ENCODE measurements around the gene HCRT.
"Not testable (repeated sequence)": the region's sequence is repeated elsewhere in the genome, so short reads cannot be mapped to it uniquely, and the experiment has no call there.

Gene HCRT

GRCh38 chr17:42184713-42185620 is at the start of gene HCRT:
HCRT (minus strand) TSS chr17:42185452; CDS start chr17:42185365, 87 bp downstream.
- DNase-seq = no peak

- DNase-seq = no peak
Measured at GRCh38 chr17:42233994-42234393, 48.7 kb upstream of the HCRT start.

GRCh38 chr17:42233156-42233555 is 47.9 kb upstream of the HCRT start:
- no peak for DNase-seq

- no peak for DNase-seq
Measured at GRCh38 chr17:42230225-42230624, 45.0 kb upstream of the HCRT start.

GRCh38 chr17:42227849-42228700 is 42.8 kb upstream of the HCRT start:
- DNase-seq = no peak

DNA sequence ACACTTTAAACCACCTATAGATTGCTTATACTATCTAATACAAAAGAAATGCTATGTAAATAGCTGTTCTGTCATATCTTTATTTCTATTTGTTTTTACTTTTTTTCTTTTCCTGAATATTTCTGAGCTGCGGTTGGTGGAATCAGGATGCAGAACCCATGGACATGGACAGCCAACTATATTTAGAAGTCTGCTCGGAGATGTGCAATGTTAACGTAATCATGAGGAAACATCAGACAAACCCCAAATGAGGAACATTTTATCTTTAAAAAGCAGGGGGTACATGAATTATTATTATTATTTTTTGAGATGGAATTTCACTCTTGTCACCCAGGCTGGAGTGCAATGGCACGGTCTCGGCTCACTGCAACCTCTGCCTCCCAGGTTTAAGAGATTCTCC is 40.4 kb upstream of the HCRT start:
- no peak for DNase-seq

DNA sequence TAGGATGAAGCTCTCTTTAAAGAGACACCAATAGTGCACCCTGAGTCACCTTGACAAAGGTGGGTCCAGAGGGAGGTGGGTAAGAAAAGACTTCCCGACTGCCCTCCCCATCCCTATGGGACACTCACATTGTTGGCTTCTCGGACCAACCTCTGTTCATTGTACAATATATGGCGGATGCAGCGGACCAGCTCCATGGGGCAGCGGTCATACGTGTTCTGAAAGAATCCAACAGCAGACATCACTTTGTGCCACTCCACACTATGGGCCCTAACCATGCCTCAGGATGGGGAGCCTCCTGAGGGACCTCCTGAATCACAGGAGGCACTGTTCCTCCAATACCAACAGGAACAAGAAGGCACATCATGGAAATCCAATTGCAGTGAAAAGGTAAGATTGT is 39.4 kb upstream of the HCRT start:
- no peak for DNase-seq

- DNase-seq = peak; percentile 26
Measured at GRCh38 chr17:42221886-42222745, 36.9 kb upstream of the HCRT start.

GRCh38 chr17:42219280-42219679 is 34.0 kb upstream of the HCRT start:
- not testable (repeated sequence) for DNase-seq

GRCh38 chr17:42214156-42214555 is 28.9 kb upstream of the HCRT start:
- DNase-seq = no peak

GRCh38 chr17:42212382-42212781 is 27.1 kb upstream of the HCRT start:
- DNase-seq = no peak

DNA sequence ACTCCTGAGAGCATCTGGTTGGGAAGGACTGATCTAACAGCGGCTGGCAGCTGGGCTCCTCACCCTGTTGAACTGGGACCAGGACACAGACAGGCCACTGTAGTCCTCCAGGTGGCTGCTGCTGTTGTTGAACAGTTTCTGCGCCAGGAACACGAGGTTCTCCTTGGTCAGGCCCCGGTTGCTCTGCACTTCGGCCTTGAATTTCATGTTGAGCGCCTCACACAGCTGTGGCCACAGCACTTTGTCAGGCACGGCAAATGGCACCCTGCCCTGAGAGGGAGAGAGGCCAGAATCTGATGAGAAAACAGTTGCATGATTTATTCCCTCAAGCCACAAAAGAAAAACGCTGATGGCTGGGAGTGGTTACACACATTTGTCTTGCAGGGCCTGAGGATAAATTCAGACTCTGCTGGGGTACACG is 26.7 kb upstream of the HCRT start:
- DNase-seq = not testable (repeated sequence)

DNA sequence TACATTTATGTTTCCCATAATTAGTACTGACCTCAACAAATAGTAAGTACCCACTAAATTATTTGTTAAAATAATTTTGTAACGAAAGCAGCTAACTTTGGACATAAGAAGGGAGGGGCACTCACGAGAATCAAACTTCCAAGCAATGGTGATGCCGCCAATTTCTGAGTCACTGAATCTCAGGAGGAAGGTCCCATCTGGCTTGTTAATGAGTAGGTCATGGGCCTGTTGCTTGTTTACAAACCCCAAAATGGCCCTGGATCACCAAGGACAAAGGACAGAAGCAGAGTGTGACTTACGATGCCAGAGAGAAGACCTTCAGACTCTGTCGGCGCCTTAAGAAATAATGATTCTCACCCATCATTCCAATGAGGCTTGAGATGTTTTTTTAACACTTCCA is 24.8 kb upstream of the HCRT start:
- DNase-seq = no peak

GRCh38 chr17:42206153-42206612 is 20.9 kb upstream of the HCRT start:
- not testable (repeated sequence) for DNase-seq

DNA sequence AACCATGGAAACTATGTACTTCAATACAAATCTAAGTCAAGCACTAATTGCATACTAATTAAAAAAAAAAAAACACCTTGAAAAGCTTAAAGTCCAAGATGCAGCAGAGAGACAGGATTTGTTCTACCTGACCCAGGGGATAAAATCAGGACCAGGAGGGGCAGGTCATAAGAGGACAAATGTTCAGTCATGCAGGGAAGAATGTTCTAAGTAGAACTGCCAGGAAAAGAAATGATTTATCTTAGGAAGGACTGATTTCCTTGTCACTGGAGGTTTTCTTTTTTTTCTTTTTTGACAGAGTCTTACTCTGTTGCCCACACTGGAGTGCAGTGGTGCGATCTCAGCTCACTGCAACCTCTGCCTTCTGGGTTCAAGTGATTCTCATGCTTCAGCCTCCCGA is 18.1 kb upstream of the HCRT start:
- no peak for DNase-seq

DNA sequence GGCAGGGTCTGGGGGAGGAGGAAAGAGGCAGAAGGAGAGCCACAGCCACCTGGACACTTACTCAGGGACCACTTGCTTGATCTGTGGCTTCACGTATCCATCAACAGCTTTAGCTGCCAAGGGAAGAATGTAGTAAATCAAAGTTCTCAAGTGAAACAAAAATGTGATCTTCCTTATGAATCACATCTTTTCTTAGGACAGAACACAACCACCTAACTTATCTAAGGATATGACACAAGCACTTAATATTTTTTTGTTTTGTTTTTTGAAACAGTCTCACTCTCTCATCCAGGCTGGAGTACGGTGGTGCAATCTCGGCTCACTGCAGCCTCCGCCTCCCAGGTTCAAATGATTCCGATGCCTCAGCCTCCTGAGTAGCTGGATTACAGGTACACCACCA is 17.4 kb upstream of the HCRT start:
- DNase-seq = no peak

DNA sequence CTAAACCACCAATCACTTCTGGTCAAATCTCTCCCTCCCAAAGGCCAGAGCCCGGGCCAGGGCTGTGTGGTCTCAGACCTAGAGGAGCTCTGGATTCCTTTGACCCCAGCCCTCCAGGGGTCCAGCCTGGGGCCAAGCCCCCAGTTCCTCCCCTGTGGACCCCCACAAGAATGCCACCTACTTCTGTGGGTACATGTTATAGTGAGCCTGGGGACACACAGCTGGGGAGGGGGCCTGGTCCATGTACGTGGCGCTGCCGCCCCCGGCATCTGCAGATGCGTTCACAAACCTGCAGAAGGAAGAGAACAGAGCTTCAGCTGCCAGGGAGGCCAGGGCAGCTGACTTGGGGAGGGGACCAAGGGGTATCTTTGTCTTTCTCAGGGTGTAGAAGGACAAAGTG is 16.9 kb upstream of the HCRT start:
- DNase-seq = no peak

DNA sequence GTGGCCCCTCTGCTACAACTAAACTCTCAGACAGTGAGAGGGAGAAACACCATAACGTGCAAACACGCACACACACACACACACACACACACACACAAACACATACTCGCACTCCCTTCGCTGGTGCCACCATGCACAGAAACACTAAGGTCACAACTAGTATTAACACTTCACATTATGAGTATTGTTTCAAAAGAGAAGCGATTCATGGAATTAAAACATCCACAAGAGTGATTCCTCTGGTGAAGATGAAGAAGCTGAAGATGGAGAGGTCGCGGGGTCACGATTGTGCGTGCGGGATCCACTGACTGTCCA is 16.2 kb upstream of the HCRT start:
- DNase-seq = no peak

- DNase-seq = no peak
Measured at GRCh38 chr17:42200706-42201457, 15.6 kb upstream of the HCRT start.

- no peak for DNase-seq
Measured at GRCh38 chr17:42199416-42200011, 14.3 kb upstream of the HCRT start.

GRCh38 chr17:42198897-42199296 is 13.6 kb upstream of the HCRT start:
- DNase-seq = no peak

Data from 8988T (cell line).